GM21737 (cell line): Measurements from ENCODE around the gene CARD9.
"Not testable (repeated sequence)": the region's sequence is repeated elsewhere in the genome, so short reads cannot be mapped to it uniquely, and the experiment has no call there.

Source experiments
- ATAC-seq: cut with Tn5 transposase; IDR thresholded peaks from one replicate; pipeline ENCODE4 v1.9.1; 2021; ENCODE audit warnings: mild to moderate bottlenecking, moderate library complexity; ENCODE audit not compliant: unreplicated experiment

The CARD9 gene

GRCh38 chr9:136373300-136374182 lies at the start of gene CARD9:
Gene CARD9 (minus strand): TSS chr9:136373669. CDS start chr9:136372078, 1,591 bp downstream.
- no peak for ATAC-seq

- ATAC-seq, result no peak
Observed at GRCh38 chr9:136422876-136423275, 49.4 kb upstream of the CARD9 start.

- ATAC-seq, result no peak
Observed at GRCh38 chr9:136421791-136422190, 48.3 kb upstream of the CARD9 start.

GRCh38 chr9:136419092-136419420 lies 45.6 kb upstream of the CARD9 start:
- no peak for ATAC-seq

- no peak for ATAC-seq
Observed at GRCh38 chr9:136418182-136419091, 45.0 kb upstream of the CARD9 start.

- ATAC-seq, result no peak
Observed at GRCh38 chr9:136416914-136417313, 43.4 kb upstream of the CARD9 start.

GRCh38 chr9:136416427-136416826 lies 43.0 kb upstream of the CARD9 start:
- ATAC-seq, result no peak

- ATAC-seq, result no peak
Observed at GRCh38 chr9:136412962-136413361, 39.5 kb upstream of the CARD9 start.

- no peak for ATAC-seq
Observed at GRCh38 chr9:136411378-136411777, 37.9 kb upstream of the CARD9 start.

GRCh38 chr9:136410500-136411287 lies 37.2 kb upstream of the CARD9 start, which contains the start of the genes ENTR1 and PMPCA:
Gene ENTR1 (minus strand): TSS chr9:136410614. CDS start chr9:136410397, 217 bp downstream.
Gene PMPCA (plus strand): TSS chr9:136410658. CDS start chr9:136410669, 11 bp downstream.
- ATAC-seq, result peak; percentile 73

GRCh38 chr9:136409557-136410455 lies 36.3 kb upstream of the CARD9 start:
- ATAC-seq, result peak; percentile 15

GRCh38 chr9:136407911-136408310 lies 34.4 kb upstream of the CARD9 start:
- ATAC-seq, result no peak

GRCh38 chr9:136407061-136407460 lies 33.6 kb upstream of the CARD9 start:
- ATAC-seq, result not testable (repeated sequence)

GRCh38 chr9:136405904-136406303 lies 32.4 kb upstream of the CARD9 start:
- not testable (repeated sequence) for ATAC-seq

- ATAC-seq, result no peak
Observed at GRCh38 chr9:136405481-136405880, 32.0 kb upstream of the CARD9 start.

- ATAC-seq, result no peak
Observed at GRCh38 chr9:136404801-136405136, 31.3 kb upstream of the CARD9 start.

- ATAC-seq, result no peak
Observed at GRCh38 chr9:136403915-136404800, 30.7 kb upstream of the CARD9 start.

GRCh38 chr9:136403538-136403914 lies 30.1 kb upstream of the CARD9 start:
- peak; percentile 27 for ATAC-seq

- ATAC-seq, result no peak
Observed at GRCh38 chr9:136402067-136402466, 28.6 kb upstream of the CARD9 start.
